ENCODE data around the gene TRIP6. TPM values are rescaled to one million over a fixed set of nuclear protein-coding genes. Genes with fewer than 3 reads are reported as not detected.

The TRIP6 gene
- total and polyA plus RNA-seq, 2 of the 8 experiments (the other 6 are each of a cell fraction or from before 2014, with no cell fraction given): 88.4 to 103 TPM

GRCh38 chr7:100865938-100866728 lies 1.1 kb upstream of the TRIP6 start:
- Histone ChIP-seq H3K4ac (replicated peaks; ENCODE audit: insufficient read length, low read depth, low read length) (peak overlapping the region; percentile 71), H3K23ac (ENCODE audit: insufficient read length) (no peak overlapping the region), H3K9me3 (ENCODE audit: insufficient read depth in 2 of 2, low read depth in 1 of 2, low read length in 1 of 2) (no peaks in the 10 kb centered on the region), H3K79me2 (ENCODE audit: control insufficient read depth in 1 of 2, insufficient read depth in 2 of 2, low read length in 2 of 2) (peaks cover 0 to 18% of the 10 kb centered on the region in 2 experiments; a peak in 3 of 4 replicates), H3K18ac (ENCODE audit: extremely low read depth, low read length) (peak overlapping the region; percentile 83), H3K79me1 (ENCODE audit: low read depth, low read length) (peaks cover 5% of the 10 kb centered on the region; the same call in 1 of the 2 replicates), H4K91ac (replicated peaks; ENCODE audit: insufficient read length, low read length) (peak overlapping the region; percentile 96), H2BK120ac (replicated peaks; ENCODE audit: low read depth, low read length) (peak overlapping the region; percentile 9), H3K27me3 (replicated peaks in 1 of 4; ENCODE audit: control insufficient read depth in 3 of 4, extremely low read depth in 1 of 4, insufficient read depth in 3 of 4, low read length in 3 of 4) (no peaks in the 10 kb centered on the region), H2BK20ac (ENCODE audit: low read length) (no peak overlapping the region), H4K8ac (ENCODE audit: extremely low read depth, insufficient read depth, low read length) (peak overlapping the region; percentile 71; the same call in 1 of the 2 replicates), H2AK5ac (ENCODE audit: low read depth, low read length) (peak overlapping the region; percentile 98), H2AFZ (ENCODE audit: low read length) (no peak overlapping the region), H4K20me1 (replicated peaks in 1 of 2; ENCODE audit: control insufficient read depth in 1 of 2, insufficient read depth in 2 of 2, low read length in 2 of 2) (no peaks in the 10 kb centered on the region), H3K36me3 (ENCODE audit: control insufficient read depth in 2 of 4, insufficient read depth in 4 of 4, low read length in 3 of 4) (peaks cover 9 to 22% (median 14%) of the 10 kb centered on the region in 4 experiments), H3K27ac (ENCODE audit: low read depth, low read length) (peak overlapping the region; percentile 94), H2BK5ac (ENCODE audit: low read depth, low read length) (peak overlapping the region; percentile 94), H4K5ac (ENCODE audit: insufficient read length, low read depth, low read length) (peak overlapping the region; percentile 39), H3K4me1 (replicated peaks in 1 of 4; ENCODE audit: control insufficient read depth in 3 of 4, insufficient read depth in 4 of 4, low read length in 3 of 4) (peaks cover 2 to 16% (median 11%) of the 10 kb centered on the region in 4 experiments), H3K23me2 (ENCODE audit: low read depth, low read length) (peaks cover 6% of the 10 kb centered on the region; the same call in 1 of the 2 replicates), H2BK15ac (ENCODE audit: low read length) (peak overlapping the region; percentile 92; the same call in 1 of the 2 replicates), H3K9ac (replicated peaks in 1 of 4; ENCODE audit: extremely low read depth in 1 of 4, low read depth in 3 of 4, low read length in 3 of 4) (peak overlapping the region in 2 of 4 experiments; percentile 91; a peak in 4 of 7 replicates), H3K4me2 (ENCODE audit: insufficient read depth in 1 of 2, low read depth in 2 of 2, low read length in 2 of 2) (peak overlapping the region; percentile 73 to 91; a peak in 1 of 4 replicates), H3K14ac (ENCODE audit: insufficient read length) (no peak overlapping the region), H2BK12ac (ENCODE audit: low read depth, low read length) (peak overlapping the region; percentile 97; the same call in 1 of the 2 replicates), H3K56ac (replicated peaks; ENCODE audit: insufficient read length, low read depth, low read length) (no peak overlapping the region), H3K4me3 (ENCODE audit: extremely low read depth in 1 of 4, insufficient read depth in 2 of 4, low read depth in 3 of 4, low read length in 4 of 4) (peak overlapping the region in 1 of 4 experiments; percentile 89; a peak in 1 of 8 replicates)
- ChIA-PET CTCF (ENCODE audit: partially characterized antibody) (interaction anchor here (0.9 to 2.2 kb wide), 3 partner anchors 10 to 32 kb away, joined by 3 to 8 read pairs (median 4); no protein-coding TSS in a partner anchor), POLR2A (ENCODE audit: partially characterized antibody) (interaction anchor here (0.8 to 15.1 kb wide), 12 partner anchors 9 to 161 kb away, joined by 3 to 313 read pairs (median 4); partner anchors contain the start of genes POP7, SLC12A9, SRRT and UFSP1)
- FAIRE-seq (no peak), DNase-seq (ENCODE audit: low read depth in 1 of 2, low spot score in 2 of 2) (no peak)
- 91% methylated on average over 21 of the region's 46 CpGs; no CpG with 5 or more reads in 1 of the 2 experiments for WGBS, 2 experiments (ENCODE audit: extremely low coverage in 1 of 2, insufficient coverage in 1 of 2, insufficient read length in 1 of 2, insufficient replicate concordance in 2 of 2, low coverage in 1 of 2, low lambda C conversion rate in 2 of 2, missing lambda C conversion rate in 1 of 2)
- TF ChIP-seq EGR1 (IDR thresholded peaks at IDR 0.05; ENCODE audit: borderline replicate concordance, low read depth, low read length) (no peak), MAX (IDR thresholded peaks at IDR 0.05) (no peak)
